Measurements from ENCODE around the gene AHNAK2.

- TF ChIP-seq CTCF (IDR thresholded peaks at IDR 0.05): no peak
- no peak for TF ChIP-seq POLR2A (IDR thresholded peaks at IDR 0.05)
Observed at GRCh38 chr14:105023791-105024480, 45.8 kb upstream of the AHNAK2 start.

Measured in Peyer's patch (tissue), 4 donors.